CD4-positive, alpha-beta T cell treated with Interleukin-21 for 1 hour (primary cell): ENCODE results near the gene KAT7.
"Not testable (repeated sequence)": the region's sequence is repeated elsewhere in the genome, so short reads cannot be mapped to it uniquely, and the experiment has no call there.

Source experiments
- DNase-seq: peaks from one replicate; pipeline ENCODE4 v3.0.0-alpha.2; 2020

Gene KAT7

DNA sequence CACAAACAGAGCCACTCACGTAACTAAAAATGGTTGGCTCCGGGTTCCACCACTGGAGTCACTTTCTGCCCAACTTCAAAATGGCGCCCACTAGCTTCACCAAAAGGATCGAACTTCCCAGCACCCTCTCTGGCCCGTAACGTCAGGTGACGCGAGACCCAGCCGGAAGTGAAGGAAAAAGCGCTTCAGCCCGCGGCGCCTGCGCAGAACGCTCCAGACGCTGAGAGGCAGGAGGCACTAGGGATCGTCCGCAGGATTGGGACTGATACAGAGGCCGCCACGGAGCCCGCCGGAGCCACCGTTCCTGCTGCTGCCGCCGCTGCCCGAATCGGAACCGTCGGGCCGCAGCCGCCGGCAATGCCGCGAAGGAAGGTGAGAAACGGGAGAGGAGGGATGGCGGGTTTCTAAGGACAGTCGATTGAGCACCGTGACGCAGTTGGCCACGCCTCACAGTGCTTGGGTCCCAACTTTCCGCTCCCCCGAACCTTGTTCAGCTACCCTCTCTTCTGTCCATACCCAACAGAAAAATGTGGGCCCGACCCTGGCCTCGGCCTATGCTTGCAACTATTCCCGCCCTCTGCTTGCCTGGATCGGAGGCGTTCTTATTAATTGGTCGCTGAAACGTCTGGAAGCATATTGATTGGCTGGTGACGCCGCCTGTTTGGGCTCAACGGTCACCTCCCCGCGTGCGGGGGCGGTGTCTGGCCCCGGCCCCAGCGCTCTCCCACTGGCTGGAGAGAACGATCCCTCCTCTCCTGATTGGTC, at the start of gene KAT7:
Gene KAT7 (plus strand): TSS at position 204 of the 765 bp plus-strand sequence. CDS start 154 bp downstream, at position 358.
- DNase-seq: peak; percentile 100

DNA sequence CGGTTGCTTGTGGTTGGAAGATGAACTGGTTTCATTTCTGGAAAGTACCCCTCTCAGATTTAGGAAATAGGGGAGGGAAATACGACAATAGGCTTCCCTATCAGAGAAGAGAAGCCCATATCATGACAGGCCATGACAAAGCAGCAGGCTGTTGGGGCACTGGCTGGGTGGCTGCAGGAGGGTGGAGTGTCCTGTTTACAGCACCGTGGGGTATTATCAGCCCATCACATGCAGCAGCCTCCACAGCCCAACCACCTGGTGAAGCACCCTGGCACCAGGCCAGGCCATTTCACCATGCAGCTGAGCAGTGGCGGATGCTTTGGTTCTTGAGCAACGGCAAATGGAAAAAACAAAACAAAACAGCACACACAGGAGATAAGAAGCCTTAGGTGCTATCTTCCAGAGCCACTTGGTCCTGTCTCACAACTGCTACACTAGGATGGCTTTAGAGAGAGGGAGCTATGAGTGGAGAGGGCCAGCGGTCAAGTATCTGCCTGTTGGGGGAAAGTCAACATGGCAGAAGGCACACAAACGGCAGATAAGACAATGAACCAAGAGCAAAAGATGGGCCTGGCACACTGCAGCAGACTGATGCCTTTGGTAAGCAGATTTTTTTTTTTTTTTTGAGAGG, 48.7 kb upstream of the KAT7 start:
- DNase-seq: peak; percentile 97

DNA sequence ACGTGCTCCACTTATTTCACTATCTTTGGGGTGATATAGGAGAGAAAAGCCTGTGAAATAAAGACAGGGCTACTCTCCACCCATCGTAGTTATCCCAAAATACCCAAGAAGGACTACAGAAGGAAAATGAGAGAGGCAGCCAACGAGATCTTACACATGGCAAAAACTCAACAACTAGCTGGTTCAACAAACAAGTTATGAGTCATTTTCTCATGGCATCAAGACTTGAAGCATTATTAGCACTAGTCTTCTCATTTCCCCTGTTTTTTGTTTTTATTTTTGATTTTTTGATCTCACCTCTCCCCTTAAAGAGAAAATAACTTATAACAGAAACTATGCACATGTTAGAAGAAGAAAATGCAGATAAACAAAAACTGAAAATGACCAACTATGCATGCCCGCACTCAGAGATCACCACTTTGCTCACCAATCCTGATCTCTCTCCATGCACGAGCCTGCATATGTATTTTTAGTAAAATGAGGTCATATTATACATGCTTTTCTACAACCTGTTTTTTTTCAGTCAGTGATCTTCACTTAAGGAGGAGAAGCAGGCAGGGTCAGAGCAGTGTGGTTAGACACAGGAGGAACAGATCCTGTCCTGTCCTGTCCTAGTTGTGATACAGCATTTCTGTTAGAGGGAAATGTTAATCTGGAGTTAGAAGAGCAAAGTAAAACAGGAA, 47.3 kb upstream of the KAT7 start:
- DNase-seq: no peak

DNA sequence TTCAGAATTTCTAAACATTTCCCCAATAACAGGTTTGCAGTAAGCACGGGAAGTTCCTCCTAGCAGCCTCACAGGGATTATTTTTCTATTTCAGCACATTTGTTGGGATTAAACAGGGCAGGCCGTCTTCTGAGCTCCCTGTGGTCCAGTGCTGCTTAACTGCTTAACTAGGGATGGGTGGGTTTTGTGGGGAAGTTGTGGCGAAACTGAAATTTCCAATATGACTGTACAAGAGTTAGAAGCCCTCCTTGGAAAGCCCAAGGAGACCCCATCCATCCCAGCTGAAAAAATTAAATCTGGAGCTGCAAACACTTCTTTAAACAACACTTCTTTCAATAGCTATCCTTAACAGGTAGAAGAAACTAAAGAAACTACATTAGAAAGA, 46.8 kb upstream of the KAT7 start:
- DNase-seq: no peak

DNA sequence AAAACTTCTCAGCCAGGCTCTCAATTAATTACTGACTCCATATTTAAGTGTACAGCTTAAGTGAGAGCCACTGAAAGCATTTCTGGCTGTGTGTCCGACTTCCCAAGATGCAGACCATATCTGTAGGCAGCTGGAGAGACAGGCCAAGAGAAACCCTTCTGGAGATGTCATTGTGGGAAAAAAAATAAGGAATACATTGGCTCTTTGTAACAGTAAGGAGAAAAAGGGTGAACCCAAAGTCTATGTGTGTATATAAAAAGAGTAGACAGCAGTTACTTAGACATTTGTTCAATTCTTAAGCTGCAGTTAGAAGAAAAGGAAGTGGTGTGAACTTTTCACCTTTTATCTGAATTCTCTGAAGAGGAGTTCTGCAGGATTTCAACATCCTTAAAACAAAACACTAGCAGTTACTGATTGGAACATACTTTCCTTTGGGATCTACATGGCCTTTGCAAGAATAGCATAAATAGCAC, 46.3 kb upstream of the KAT7 start:
- no peak for DNase-seq

DNA sequence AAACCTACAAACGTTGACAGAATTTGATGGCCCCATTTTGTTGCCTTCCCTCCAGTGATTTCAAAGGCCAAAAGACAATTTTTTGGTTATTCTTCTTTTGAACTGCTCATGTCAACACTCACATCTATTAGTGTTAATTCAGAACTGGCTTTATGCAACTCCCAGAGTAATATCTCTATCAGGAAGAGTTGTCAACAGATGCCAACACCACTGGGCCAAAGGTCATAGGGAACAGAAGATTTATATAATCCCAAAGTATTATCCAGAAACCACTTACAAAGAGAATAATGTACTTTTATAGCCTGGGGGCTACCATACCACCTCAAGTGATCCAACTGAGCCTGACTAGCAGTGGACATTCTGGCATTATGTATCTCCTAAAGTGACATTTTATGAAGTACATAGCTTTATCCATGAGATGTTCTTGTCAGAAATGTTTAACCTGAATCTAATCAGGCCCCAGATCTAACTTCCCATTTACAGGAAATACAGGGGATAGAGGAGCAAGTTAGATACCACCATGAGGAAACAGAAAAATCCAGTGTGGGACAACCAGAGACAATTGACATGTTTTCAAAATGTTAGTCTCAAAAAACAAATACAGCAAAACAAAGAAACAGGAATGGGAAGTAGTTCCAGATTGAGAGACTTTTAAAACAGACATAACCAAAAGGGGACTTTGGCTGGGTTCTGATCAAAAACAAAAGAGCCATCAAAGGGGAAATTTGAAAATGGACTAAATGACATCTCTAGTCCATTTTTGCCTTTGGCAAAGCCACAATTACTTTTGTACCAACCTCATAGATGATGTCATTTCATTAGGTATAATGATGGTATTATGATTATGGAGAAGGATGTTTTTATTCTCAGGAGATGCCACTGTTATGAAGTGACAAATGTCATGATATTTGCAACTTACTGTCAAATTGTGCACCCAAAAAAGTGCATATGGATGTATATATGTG, 43.0 kb upstream of the KAT7 start:
- DNase-seq: no peak

DNA sequence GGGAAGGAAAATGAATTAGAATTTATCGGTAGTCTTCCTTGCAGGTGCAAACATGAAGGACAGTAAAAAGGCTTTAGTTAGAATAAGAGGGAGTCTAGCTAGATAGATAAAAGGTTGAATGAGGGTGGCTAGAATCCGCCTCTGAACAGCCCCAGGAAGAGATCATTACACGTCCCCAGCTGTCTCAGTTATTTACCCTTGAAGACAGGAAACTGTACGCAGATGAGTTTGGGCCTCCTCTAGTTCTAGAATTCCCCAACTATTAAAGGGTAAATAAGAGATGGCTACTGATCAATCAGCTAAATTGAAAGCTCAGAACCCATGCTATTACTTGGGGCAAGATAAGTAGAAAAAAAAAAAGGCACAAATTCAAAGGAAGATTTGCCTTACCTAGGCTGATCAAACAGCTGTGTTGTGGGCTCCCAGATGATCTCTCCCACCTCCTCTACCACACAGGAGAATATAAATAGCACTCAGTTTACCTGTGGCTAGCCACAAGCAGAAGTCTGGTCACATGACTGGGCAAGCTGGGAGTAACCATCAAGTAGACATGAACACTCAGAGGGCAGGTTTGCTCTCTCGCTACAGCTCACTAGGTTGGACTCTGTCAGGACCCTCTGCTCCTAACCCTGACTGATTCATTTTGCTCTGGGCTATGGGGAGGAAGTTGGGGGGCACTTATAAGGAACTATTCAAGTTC, 41.5 kb upstream of the KAT7 start:
- DNase-seq: peak; percentile 70

DNA sequence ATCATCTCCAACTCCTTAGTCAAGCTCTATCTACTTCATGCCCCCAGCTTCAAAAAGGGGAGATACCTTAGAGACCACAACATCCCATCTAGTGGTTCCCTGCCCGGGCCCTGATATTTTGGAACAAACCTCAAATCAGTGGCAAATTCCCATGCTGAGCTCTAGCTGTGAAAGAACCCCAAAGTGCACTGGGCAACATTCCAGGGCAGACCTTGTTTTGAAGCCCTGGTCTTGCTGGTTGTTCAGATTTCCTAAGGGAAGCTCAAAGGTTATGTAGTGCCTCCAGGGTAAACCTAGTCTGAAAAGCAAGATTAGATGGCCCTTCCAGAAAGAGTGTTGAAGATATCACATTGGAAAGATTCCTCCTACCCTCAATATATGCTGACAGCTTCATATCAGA, 40.8 kb upstream of the KAT7 start:
- DNase-seq: no peak

DNA sequence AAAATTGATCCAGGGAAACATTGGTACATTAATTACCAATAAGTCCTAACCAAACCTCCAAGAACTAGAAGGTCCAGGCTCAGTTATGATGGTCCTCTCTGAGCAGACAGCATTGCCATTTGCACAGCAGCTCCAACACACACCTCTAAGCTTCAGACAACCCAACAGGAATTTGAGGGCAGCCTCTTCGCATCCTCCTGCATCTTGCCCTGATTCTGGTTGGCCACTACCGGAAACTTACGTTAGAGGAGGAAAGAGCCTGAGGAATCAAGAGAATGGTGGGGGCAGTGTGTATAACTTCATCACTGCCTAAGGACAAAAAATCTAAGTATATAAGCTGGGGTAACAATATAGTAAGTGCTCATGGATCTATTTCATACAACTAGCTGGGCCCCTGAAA, 40.3 kb upstream of the KAT7 start:
- peak; percentile 55 for DNase-seq

DNA sequence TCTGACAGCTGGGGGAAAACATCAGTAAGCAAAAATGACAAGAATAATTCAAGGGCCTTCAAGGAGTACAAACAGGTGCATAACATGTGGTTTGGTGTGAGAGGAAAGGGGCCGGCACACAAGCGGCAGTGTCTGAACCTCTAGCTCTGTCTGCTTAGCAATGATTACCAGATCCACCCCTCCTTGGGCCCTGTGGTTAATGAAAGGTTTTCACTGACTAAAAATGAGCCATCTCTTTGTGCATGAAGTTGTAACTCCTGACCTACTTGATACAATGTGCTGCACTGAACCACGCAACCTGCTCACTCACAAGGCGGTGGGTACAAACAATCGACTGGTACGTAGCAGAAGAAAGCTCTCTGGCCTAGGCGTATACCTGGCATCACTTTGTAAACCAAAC, 39.7 kb upstream of the KAT7 start:
- peak; percentile 76 for DNase-seq

DNA sequence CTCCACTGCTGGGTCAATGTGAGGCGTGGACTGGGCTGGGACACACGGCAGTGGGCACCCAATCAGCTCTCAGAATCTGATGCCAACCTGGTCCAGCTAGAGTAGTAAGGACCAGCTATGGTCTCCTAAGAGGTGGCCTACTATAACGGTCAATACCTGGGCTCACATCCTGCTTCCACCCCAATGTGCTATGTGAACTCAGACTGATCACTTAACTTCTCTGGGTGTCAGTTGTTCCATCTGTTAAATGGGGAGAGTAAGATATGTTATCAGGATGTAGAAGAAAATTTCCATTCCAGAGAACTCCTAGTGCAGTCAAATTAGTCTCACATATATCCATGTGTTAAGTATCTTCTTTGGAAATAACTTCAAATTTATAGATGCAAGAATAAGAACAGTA, 38.8 kb upstream of the KAT7 start:
- no peak for DNase-seq

DNA sequence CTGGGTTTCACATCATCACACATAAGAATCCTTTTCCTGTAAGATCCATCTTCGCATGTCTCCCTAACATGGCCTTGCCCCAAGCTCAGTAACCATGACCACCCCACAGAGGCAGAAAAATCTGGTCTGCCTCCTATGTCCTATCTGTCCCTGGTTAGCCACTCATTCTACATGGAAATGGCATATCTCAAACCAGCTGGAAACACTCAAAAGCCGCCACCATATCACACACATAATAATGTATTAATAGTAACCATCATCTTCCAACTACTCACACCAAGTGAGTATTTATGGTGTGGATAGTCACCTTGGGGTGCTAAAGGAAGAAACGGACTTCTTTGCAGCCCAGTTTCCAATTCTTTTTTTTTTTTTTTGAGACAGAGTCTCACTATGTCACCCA, 36.0 kb upstream of the KAT7 start:
- no peak for DNase-seq

DNA sequence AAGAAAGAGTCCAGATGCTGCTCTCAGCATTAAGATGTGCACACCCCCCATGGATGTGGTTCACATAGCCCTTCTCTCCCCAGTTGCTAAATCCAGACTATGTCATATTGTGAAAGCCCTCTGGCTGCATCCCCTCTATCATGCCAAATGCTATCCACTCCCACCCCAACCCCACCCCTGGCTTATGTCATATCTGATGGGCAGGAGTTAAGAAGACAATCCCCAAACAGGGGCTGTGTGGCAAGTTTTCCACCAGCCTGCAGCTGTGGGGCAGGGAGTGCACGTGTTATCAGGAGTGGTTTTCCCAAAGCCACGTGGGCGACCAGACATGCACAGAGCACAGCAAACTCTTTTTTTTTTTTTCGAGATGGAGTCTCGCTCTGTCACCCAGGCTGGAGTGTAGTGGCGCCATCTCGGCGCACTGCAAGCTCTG, 34.5 kb upstream of the KAT7 start:
- no peak for DNase-seq

DNA sequence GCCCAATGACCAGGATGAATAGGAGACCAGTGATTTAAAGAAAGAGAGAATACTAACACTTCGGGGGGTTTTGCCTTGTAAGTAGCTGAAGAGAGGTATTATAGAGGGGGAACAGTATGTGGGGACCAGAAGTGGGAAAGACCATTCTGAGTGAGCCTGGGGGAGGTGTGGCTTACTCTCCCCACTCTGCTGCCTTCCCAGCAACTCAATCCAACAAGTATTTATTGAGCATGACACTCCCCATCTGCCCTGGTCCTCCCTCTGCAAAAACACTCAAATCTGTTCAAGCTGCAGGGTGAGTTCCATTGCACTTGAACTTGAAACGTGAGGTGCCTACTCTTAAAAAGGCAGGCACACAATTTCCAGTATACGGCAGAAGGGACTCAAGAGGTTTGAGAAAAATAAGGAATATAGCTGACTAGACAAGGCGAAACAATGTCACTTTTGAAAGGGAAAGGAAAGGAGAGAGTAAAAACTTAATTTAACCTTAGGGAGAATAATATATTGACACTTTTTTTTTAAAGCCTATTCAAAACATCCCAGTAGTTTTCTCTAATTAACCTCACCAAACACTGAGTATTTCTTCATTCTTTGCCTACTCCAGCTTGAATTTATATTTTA, 32.7 kb upstream of the KAT7 start:
- no peak for DNase-seq

DNA sequence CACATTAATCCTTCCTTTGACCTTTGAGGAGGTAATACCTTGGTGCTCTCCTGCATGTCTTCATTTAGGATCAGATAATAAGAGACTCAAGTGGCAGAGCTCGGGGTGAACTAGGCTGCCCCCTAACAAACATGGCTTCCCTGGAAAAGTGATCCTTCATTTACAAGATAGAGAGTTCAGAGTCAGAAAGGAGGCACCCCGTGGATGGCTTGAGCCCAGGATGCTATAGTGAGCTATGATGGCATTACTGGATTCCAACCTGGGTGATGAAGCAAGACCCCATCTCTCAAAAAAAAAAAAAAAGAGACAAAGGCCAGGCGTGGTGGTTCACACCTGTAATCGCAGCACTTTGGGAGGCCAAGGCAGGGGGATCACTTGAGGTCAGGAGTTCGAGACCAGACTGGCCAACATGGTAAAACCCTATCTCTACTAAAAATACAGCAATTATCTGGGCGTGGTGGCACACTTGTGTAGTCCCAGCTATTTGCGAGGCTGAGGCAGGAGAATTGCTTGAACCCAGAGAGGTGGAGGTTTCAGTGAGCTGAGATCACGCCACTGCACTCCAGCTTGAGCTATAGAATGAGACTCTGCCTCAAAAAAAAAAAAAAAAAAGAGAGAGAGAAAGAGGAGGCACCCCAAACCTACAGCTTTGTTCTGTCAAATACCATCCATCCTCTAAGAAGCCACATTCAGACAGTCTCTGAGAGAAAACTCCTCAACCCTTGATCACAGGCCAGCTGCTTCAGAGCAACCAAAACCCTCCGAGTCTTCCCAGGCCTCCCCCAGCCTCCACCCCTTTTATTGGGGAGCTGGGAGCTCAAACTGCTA, 31.9 kb upstream of the KAT7 start:
- DNase-seq: no peak

DNA sequence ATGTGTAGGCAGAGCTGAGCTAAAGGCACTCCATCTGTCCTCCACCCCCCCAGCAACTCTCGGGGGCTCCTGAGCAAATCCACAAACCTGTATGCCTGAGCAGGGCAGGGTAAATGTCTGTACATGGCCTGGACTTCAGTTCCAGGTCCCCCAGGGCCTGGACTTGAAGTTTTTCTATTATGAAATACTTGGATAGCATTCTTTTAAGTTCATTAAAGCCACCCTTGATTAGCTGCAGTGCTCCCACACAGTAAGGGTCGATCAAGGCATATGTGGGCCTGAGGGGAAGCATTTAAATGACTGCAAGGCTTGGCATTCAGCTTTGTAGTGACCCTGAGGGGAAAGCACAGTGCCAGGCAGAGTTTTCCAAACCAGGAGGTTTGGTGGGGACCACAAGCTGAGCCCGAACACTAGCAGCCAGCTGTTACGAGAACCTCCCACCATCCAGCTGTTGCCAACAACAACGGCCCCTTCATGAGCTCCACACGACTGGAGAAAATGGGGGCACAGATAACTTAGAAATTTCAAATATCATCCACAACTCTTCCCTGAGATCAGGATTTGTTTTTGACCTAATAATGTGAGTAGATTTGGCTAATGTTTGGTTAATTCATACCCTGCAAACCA, 31.2 kb upstream of the KAT7 start:
- no peak for DNase-seq

DNA sequence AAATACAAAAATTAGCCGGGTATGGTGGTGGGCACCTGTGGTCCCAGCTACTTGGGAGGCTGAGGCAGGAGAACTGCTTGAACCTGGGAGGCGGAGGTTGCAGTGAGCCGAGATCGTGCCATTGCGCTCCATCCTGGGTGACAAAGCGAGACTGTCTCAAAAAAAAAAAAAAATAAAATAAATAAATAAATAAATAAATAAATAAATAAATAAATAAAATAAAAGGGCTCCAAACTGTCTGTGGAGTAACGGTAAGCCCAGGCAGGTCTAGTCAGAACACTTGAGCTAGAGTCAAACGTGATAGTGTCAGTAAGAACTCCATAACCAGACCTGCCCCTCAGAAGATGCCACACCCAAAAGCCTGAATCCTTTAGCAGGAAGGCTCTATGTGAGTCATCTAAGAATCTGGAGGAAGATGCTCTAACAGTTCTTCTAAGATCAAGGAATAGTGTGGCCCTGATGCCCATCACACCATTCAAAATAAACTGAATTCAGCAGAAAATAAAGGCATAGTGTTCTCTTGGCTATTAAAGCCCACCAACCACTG, 29.9 kb upstream of the KAT7 start:
- DNase-seq: not testable (repeated sequence)

DNA sequence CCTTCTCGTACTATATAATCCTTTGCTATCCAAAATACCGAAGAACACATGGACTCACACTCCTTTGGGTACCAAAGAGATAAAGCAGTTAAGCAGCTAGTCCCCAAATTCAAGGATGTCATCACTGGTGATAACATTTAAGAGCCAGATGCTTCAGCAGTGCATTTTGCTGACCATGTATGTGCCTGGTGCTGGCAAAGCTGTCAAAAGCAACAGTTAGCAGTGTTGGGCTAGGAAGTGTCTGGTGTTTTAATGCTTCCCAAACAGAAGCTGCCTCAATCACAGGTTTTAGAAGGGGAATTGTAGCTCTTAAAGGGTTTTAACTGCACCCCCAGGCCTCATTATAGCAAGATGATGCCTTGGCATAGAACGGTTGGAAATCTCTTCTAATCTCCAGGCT, 29.3 kb upstream of the KAT7 start:
- DNase-seq: no peak

DNA sequence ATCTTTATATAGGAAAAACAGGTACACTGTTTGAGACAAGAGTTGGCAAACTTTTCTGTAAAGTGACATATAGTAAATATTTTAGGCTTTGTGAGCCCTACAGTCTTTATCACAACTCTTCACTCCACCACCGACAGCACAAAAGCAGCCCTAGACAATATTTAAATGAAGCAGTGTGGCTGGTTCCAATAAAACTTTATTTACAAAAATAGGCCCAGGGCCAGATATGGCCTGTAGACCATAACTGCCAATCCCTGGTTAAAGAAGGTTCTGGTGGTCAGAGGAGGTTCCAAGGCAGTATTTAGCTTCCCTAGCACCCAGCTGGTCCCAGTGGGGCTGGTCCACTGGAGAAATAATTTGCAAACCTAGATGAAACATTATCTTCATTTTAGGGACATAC, 28.2 kb upstream of the KAT7 start:
- DNase-seq: no peak
